Uterus (tissue), 4 donors: ENCODE results near the gene PRPF19. TPM values are rescaled to one million over a fixed set of nuclear protein-coding genes. Genes with fewer than 3 reads are reported as not detected.

Experiments used
- DNase-seq, 2 donors: peaks; one replicate each; pipeline ENCODE4 v3.0.0-alpha.2; 2019 to 2020
- H3K27ac ChIP-seq, 2 donors: fragments of 200-600 bp; sonication (generic); 1 replicate in 1 of 2; 2 replicates in 1 of 2; pipeline ENCODE4 v1.5.1; 2016 to 2018
- H3K27me3 ChIP-seq, 2 donors: fragments of 200-600 bp; sonication (generic); one replicate each; pipeline ENCODE4 v1.5.1; 2018 to 2019; ENCODE audit warnings: control low read depth in 1 of 2
- H3K36me3 ChIP-seq, 2 donors: fragments of 200-600 bp; sonication (generic); one replicate each; pipeline ENCODE4 v1.5.1; 2019; ENCODE audit warnings: control low read depth in 1 of 2
- H3K4me1 ChIP-seq, 2 donors: fragments of 200-600 bp; sonication (generic); one replicate each; pipeline ENCODE4 v1.5.1; 2018 to 2019; ENCODE audit warnings: control low read depth in 1 of 2
- H3K4me3 ChIP-seq, 2 donors: fragments of 200-600 bp; sonication (generic); 1 replicate in 1 of 2; 2 replicates in 1 of 2; pipeline ENCODE4 v1.5.1; 2018 to 2019; ENCODE audit warnings: mild to moderate bottlenecking in 1 of 2
- H3K9me3 ChIP-seq, 2 donors: fragments of 200-600 bp; sonication (generic); one replicate each; pipeline ENCODE4 v1.5.1; 2019; ENCODE audit warnings: control low read depth in 1 of 2
- POLR2A ChIP-seq, 2 donors: fragments of 450-650 bp; IDR thresholded peaks; one replicate each; pipeline ENCODE4 v1.6.1; 2016; ENCODE audit warnings: antibody characterized with exemption in 2 of 2, mild to moderate bottlenecking in 1 of 2, moderate library complexity in 1 of 2
- intact Hi-C: fragments of 100-400 bp; cut with DNase I; formaldehyde crosslinking; loops from one replicate; pipeline ENCODE4 v1.15.1; 2023; ENCODE audit warnings: low total_unique reads
- total RNA-seq, 4 donors: library from RNA; depleted of rRNA in 3 of 4; stranded (reverse); fragments of >200 nt in 3 of 4; gene quantifications; one replicate each; pipeline versions ENCODE4 v1.1.0 to v1.2.4, GENCODE V29; 2014 to 2023
- TF ChIP-seq, protein P1 (sequence below), 4 experiments: fragments of 200-600 bp in 2 of 4; fragments of 450-650 bp in 2 of 4; sonication (generic) in 2 of 4; IDR thresholded peaks; one replicate each; pipeline ENCODE4 v1.5.1; 2016 to 2019; ENCODE audit warnings: antibody characterized with exemption in 4 of 4, mild to moderate bottlenecking in 2 of 4, moderate library complexity in 1 of 4
- donor health status: DM: yes; HTN: yes; CAD: no.

Gene PRPF19
- total RNA-seq, 4 donors from 2014 or later: 19.4 to 70.1 (median 50.2) TPM

DNA sequence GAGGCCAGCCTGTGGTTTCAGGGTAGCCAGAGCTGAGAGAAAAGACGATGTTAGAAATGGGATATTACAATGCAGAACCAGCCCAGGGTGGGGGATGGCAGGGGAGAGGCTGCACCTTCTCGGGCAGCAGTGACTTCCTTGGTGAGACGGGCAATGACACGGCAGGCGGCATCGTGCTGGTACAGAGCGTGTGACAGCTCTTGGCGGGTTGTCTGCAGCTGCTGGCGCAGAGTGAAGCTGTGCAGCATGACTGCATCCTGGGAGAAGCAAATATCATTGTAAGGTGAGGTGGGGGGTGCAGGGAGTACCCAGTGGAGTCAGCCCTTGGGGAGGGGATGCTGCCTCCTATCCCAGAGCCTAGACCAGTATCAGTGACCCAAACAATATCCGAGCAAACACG is 3.8 kb downstream of the PRPF19 start:
- H3K27ac ChIP-seq: no peak overlapping the region
- intact Hi-C loops: no loop called here
- H3K4me1 ChIP-seq: peaks cover 12 to 13% of the 10 kb centered on the region in 2 donors
- TF ChIP-seq, protein P1, sequence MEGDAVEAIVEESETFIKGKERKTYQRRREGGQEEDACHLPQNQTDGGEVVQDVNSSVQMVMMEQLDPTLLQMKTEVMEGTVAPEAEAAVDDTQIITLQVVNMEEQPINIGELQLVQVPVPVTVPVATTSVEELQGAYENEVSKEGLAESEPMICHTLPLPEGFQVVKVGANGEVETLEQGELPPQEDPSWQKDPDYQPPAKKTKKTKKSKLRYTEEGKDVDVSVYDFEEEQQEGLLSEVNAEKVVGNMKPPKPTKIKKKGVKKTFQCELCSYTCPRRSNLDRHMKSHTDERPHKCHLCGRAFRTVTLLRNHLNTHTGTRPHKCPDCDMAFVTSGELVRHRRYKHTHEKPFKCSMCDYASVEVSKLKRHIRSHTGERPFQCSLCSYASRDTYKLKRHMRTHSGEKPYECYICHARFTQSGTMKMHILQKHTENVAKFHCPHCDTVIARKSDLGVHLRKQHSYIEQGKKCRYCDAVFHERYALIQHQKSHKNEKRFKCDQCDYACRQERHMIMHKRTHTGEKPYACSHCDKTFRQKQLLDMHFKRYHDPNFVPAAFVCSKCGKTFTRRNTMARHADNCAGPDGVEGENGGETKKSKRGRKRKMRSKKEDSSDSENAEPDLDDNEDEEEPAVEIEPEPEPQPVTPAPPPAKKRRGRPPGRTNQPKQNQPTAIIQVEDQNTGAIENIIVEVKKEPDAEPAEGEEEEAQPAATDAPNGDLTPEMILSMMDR (IDR thresholded peaks at IDR 0.05): no peak
- H3K27me3 ChIP-seq: no peaks in the 10 kb centered on the region
- no peaks in the 10 kb centered on the region for H3K36me3 ChIP-seq
- no peak overlapping the region for H3K4me3 ChIP-seq
- H3K9me3 ChIP-seq: no peaks in the 10 kb centered on the region
- DNase-seq: peak in 1 of 2 donors; percentile 11

DNA sequence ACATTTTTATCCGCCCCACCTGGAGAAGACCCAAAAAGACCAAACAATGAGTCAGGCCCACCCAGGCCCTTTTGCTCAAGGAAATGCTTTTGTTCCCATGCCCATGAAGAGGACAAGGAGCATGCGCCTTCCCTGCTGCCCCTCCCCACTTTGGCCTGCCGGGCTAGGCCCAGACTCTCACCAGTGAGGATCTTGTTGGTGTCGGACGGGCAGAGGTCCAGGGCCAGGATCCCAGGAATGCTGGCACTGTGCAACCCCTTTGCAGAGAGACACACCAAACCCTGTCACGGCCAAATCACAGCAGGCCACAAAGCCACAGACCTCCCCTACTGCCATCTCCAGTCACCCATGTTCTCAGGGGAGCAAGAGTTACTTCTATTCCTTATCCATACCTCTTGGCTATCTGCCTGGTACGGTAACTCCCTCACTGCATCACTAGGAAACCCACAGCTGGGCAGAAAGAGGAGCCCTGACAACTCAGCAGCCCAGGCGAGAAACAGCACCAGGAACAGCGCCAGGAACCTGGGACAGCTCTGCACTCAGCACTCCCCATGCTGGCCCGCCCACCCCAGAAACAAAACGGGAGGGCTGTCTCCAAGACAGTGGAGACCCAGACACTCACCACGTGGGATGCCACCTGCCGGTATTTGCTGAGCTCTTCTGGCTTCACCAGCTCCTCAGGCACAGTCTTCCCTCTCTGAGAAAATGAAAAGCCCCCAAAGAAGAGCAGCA is 5.5 kb downstream of the PRPF19 start:
- DNase-seq: peak in 1 of 2 donors; percentile 17
- no peaks in the 10 kb centered on the region for H3K36me3 ChIP-seq
- TF ChIP-seq, protein P1 (IDR thresholded peaks at IDR 0.05): no peak
- TF ChIP-seq POLR2A (IDR thresholded peaks at IDR 0.05): no peak
- H3K27ac ChIP-seq: no peak overlapping the region
- no peaks in the 10 kb centered on the region for H3K27me3 ChIP-seq
- no peak overlapping the region for H3K4me3 ChIP-seq
- intact Hi-C loops: no loop called here
- peaks cover 12 to 13% of the 10 kb centered on the region in 2 donors for H3K4me1 ChIP-seq
- no peaks in the 10 kb centered on the region for H3K9me3 ChIP-seq

DNA sequence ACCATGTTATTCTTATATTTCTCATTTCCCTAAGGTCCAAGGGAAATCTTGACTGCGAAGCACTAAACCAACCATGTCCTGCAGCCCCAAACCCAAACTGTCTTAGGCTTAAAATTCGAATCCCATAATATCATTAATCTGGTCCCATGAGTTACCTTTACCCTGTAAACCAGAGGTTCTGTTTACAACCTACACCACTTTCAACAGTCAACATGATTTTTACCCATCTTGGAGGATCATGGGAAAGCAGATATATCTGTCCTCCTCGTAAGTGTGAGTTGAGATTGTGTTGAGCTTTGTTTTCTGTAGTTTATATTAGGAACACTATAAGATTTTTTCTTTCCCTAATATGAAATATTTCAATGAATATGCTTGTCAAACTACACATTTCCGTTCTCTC is 6.4 kb downstream of the PRPF19 start:
- no peaks in the 10 kb centered on the region for H3K36me3 ChIP-seq
- no peaks in the 10 kb centered on the region for H3K27me3 ChIP-seq
- DNase-seq: no peak
- TF ChIP-seq, protein P1 (IDR thresholded peaks at IDR 0.05): no peak
- TF ChIP-seq POLR2A (IDR thresholded peaks at IDR 0.05): no peak
- no peak overlapping the region for H3K27ac ChIP-seq
- no peaks in the 10 kb centered on the region for H3K9me3 ChIP-seq
- peaks cover 5% of the 10 kb centered on the region in 2 donors for H3K4me1 ChIP-seq
- intact Hi-C loops: no loop called here
- no peak overlapping the region for H3K4me3 ChIP-seq

DNA sequence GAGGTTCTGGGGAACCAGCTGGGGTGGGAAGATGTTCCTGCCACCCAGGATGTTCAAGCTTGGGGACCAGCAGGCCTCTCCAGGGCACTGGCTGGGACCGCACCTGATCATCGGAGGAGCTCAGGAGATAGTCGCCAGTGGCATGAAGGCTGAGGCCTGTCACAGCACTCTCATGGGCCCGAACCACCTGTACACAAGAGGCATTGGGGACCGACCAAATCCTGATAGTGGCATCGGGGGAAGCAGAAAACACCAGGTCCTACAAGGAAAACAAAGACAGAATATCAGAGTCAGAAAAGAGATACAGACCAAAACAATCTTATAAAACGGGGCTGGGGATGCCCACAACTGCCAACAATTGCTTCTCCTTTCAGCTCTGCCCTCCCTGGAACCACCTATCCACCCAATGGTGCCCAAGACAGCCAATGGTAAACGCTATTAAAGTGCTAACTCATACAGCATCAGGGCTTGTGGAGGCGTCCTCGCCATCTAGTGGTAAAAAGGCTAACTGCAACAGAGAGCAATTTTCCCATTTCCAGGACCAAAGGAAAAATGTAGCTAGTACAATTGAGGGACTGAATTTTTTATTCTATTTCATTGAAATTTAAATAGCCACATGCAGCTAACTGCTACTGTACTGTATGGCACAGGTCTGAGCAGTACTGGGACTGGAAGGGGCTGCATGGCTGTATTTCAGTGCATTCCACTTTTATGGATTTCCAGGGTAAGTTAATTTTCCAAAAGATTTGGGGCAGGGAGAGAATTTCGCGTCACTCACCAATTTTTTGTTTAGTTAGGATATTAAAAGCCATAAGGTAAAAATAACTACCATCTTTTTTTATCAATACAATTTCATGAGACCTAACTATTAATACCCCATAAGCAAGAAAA is 7.1 kb downstream of the PRPF19 start:
- TF ChIP-seq POLR2A (IDR thresholded peaks at IDR 0.05): no peak
- TF ChIP-seq, protein P1 (IDR thresholded peaks at IDR 0.05): peak; percentile 78 to 95 (median 88)
- Histone ChIP-seq H3K36me3 (no peaks in the 10 kb centered on the region), H3K27me3 (no peaks in the 10 kb centered on the region), H3K4me3 (no peak overlapping the region), H3K9me3 (no peaks in the 10 kb centered on the region), H3K27ac (no peak overlapping the region), H3K4me1 (no peaks in the 10 kb centered on the region)
- intact Hi-C loops: no loop called here
- peak in 1 of 2 donors; percentile 34 for DNase-seq

DNA sequence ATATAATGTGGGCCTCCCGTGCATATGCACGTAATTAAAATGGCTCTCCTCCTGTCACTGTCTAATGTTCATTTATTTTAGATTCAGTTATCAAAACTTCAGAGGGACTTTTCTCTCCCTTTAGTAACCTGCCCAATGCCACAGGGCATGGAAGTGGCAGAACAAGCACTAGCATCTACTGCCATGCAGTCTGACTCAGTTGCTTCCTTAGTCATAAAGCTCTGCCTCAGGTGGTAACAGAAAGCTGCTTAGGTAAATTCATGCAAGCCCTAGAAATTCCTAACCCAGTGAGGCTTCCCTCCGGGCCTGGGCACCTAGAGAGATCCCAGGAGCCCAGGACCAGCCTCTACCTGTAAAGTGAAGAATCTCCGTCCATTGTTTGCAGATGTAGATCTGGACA is 8.9 kb downstream of the PRPF19 start:
- TF ChIP-seq POLR2A (IDR thresholded peaks at IDR 0.05): no peak
- TF ChIP-seq, protein P1 (IDR thresholded peaks at IDR 0.05): no peak
- Histone ChIP-seq H3K36me3 (no peaks in the 10 kb centered on the region), H3K4me3 (no peak overlapping the region), H3K27ac (no peak overlapping the region), H3K9me3 (no peaks in the 10 kb centered on the region), H3K4me1 (no peaks in the 10 kb centered on the region), H3K27me3 (no peaks in the 10 kb centered on the region)
- intact Hi-C loops: no loop called here
- peak in 1 of 2 donors; percentile 1 for DNase-seq
